GM21786 (cell line): ENCODE data around the gene MTX2.
A peak's percentile ranks its signal among the peaks of the same experiment; 100 is the strongest.
"Not testable (repeated sequence)": the region's sequence is repeated elsewhere in the genome, so short reads cannot be mapped to it uniquely, and the experiment has no call there.

Experiments used
- ATAC-seq: cut with Tn5 transposase; IDR thresholded peaks from one replicate; pipeline ENCODE4 v1.9.1; 2021; ENCODE audit not compliant: unreplicated experiment

MTX2 gene

DNA sequence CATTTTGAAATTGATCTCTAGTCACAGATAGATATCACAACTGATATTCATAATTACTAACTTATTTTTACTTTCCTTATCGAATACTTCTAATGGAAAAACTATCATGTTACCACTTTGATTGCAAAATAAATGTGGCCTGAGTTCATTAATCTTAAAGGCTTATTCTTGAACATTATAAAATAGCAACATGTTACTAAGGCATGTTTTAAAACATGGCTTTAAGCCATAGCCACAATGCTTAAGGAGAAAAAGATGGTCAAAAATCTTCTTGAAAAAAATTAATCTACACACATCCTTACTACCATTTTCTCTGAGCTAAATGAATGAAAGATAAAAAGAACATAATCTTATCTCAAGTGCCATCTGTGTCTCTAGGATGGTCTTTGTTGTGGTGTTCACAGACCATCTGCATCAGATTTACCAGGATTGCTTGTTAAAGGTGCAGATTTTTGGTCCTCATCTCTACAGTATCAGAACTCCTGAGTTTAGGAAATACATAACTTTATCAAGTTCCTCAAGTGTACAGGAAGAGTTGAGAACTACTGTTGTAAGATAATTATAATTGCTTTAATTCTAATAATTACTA, 15.3 kb downstream of the MTX2 start:
- no peak for ATAC-seq

DNA sequence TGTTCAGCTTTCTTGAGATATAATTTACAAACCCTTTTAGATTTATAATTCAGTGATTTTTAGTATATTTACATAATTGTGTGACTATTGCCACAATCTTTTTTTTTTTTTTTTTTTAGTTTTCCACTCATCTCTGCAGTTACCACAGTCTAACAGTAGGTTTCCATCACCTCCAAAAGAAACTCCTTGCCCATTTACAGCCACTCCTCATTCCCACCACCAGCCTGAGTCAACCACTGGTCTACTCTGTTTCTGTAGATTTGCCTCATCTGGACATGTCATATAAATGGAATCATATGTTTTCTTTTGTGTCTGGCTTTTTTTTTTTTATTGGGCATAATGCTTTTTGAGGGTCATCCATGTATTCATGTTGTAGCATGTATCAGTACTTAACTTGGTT, 16.1 kb downstream of the MTX2 start:
- ATAC-seq, result no peak

DNA sequence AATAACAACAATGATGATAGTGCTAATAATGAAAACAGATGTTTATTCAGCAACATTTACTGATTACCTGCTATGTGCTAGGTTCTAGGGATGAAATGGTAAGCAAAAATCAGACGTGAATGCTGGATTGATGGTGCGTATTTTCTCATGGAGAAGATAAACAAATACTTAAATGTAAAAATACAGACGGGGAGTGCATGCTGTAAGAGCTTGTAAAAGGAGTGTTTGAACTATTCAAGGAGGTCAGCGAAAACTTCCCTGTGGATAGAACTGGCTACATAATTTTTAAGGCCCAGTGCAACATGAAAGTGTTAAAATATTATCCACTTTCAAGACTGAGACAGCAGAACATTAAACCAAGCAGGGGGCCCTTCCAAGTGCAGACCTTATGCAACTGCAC, 22.1 kb downstream of the MTX2 start:
- no peak for ATAC-seq

DNA sequence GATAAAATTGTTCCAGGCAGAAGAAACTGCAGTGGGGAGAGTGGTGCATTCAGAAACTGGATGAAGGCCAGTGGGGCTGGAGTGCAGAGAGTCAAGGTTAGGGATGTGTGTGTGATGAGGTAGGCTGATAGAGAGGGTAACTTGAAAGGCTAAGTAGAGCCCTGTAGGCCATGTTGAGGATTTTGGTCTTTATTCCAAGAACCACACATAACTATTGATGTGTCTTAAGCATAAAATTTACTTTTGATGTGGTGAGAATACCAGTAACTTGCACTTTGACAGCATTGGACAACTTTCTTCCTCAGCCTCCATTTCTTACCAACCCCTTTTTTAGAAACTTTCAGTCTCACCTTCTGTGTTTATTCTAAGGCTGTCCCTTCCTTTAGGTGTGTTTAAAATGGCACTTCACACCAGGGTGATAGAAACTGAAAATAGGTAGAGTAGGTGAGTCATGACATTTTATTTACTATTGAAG, 22.6 kb downstream of the MTX2 start:
- peak; percentile 89 for ATAC-seq

DNA sequence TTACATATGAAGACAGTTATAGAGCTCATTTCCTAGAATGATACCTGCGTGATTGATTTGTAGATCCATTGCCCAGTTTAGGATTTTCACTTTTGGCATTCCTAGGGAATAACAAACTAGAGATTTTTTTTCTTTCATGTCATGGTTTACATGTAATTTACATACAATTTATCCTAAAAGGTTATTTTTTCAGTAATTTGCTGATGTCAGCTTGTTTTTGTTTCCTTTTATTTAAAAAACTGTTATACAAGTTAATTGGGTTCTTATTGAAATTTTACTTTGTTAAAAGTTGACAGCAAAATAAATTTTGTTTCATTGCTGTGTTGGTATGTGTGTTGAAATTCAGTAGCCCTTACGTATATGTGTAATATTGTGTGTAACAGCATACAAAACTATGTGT, 23.4 kb downstream of the MTX2 start:
- no peak for ATAC-seq

DNA sequence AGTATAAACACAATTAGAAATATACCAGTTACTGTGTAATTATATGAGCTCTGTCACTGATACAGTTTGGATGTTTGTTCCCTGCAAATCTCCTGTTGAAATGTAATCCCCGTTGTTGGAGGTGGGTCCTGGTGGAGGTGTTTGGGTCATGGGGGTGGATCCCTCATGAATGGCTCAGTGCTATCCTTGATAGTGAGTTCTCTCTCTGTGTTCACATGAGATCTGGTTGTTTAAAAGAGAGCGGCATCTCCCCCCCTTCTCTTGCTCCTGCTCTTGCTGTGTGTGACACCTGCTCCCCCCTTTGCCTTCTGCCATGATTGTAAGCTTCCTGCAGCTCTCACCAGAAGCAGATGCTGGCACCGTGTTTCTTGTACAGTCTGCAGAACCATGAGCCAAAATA, 24.1 kb downstream of the MTX2 start:
- no peak for ATAC-seq

- ATAC-seq, result no peak
Observed at GRCh38 chr2:176297067-176297466, 27.8 kb downstream of the MTX2 start.

DNA sequence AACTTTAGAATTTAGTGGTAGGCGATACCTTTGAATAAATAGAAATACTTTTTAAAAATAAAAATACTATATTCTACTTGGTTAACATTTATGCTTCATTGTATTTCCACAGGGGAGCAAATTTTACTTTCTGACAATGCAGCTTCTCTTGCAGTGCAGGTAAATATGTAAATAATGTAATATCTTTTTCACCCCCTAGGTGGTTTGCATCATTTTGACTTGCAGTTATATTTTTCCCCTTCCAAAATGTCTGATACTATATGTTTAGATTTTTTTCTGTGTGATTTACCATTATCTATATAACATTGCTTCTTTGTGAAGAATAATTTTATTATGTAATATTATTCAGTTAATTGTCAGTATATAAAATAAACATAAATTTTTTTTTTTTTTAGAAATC, 28.5 kb downstream of the MTX2 start:
- ATAC-seq, result no peak

DNA sequence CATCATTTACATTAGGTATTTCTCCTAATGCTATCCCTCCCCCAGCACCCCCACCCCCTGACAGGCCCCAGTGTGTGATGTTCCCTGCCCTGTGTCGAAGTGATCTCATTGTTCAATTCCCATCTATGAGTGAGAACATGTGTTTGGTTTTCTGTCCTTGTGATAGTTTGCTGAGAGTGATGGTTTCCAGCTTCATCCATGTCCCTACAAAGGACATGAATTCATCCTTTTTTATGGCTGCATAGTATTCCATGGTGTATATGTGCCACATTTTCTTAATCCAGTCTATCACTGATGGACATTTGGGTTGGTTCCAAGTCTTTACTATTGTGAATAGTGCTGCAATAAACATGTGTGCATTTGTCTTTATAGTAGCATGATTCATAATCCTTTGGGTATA, 36.8 kb downstream of the MTX2 start:
- ATAC-seq, result not testable (repeated sequence)

DNA sequence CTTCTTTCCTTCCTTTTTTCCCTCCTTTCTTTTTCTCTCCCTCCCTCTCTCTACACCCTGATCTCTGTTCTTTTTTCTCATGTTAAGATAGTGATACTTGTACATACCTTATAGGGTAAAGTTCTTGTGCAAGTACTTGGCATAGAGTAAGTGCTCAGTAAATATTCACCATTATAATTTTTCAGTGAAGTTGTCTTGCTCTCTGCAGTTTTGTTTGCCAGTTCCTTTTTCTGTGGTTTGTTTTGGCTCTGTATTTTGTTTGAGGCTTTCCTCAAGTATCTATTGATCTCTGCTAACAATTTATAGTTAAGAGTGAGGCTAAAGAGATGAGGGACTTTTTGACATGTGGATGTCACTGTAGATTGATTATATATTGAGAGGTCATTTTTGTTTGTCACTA, 48.0 kb downstream of the MTX2 start:
- ATAC-seq, result no peak

- no peak for ATAC-seq
Observed at GRCh38 chr2:176317623-176318065, 48.4 kb downstream of the MTX2 start.

DNA sequence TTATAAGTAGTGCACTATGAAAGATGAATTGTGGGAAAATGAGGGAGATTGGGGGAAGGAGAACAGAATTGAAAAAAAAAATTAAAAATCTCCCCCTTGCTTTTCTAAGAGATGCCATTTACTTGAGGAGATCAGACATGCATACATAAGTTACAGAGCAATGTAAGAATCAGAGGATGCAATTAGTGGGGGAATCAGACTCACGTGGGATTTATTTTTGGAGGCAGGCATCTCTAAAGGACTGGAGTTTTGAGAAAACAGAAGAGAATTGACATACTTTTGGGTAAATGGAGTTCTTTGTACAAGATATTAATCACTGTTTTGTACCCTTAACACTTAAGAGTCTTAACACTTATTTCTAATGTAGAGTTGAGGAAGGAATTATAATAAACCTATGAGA, 52.7 kb downstream of the MTX2 start:
- no peak for ATAC-seq

DNA sequence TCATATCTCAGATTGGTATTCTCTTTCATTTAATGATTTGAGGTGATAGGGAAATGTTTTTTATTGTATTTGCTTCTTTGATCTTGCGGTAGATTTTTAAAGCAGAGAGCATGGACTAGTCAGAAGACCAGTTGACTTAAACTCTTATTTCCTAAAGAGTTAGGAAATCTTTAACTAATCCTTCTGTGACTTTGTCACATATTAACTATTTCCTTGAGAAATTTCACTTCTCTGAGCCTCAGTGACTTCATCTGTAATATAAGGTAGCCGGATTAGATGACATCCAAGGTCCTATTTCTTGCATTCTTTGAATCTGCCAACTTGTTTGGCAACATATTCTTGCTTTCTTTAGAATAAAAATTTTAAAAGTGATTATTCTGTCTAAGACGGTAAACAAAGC, 55.6 kb downstream of the MTX2 start:
- no peak for ATAC-seq

DNA sequence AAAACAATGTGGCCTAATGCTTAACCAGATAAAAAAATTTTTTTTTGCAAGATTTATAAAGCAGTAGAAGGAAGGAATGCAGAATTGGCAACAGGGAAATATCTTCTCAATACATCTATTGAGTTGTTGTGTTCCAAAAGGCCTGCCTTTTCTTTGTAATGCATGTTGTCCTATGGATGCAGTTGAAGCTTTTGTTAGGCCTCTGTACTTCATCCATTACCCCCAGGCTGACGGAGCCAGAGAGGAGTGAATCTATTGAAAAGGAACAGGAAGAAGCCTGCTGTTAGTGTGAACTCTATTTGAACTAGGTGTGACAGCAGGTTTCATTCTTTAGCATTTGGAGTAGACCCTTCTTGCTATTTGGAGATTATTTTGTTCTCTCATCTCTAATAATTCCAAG, 56.5 kb downstream of the MTX2 start:
- no peak for ATAC-seq

GRCh38 chr2:176328149-176328548, 58.9 kb downstream of the MTX2 start:
- ATAC-seq, result no peak

DNA sequence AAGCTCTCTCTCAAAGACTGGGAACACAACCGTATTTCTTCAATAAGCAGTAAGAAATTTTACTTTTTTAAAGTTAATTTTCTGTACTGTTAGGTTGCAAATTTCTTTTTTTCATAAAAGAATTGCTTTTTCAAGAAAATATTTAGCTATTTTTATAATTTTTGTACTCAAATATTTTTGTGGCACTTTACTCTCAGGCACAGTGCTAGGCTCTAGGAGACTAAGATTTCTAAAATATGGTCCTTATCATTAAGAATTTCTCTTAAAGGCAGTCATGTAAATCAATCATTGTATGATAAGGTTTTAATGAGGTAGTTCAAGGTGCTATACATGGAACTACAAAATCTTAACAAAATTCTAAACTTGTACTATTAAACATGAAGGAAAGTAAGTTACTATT, 61.4 kb downstream of the MTX2 start:
- ATAC-seq, result no peak

- no peak for ATAC-seq
Observed at GRCh38 chr2:176331646-176332045, 62.4 kb downstream of the MTX2 start.

DNA sequence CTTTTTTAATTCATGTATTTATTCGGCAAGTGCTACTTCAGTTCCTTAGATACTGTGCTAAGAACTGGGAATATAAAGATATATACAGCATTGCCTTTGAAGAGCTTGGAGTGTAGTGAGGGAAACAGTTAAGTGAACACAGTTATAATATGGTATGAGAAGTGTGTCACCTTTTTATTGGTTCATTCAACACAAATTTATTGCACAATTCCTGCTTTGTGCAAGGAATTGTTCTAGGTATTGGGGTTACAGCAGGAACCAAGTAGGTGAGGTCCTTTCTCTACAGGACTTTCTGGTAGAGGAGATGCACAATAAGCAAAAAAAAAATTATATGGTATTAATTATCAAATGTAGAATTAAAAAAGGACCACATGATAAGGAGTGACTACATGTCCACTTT, 65.5 kb downstream of the MTX2 start:
- ATAC-seq, result no peak

DNA sequence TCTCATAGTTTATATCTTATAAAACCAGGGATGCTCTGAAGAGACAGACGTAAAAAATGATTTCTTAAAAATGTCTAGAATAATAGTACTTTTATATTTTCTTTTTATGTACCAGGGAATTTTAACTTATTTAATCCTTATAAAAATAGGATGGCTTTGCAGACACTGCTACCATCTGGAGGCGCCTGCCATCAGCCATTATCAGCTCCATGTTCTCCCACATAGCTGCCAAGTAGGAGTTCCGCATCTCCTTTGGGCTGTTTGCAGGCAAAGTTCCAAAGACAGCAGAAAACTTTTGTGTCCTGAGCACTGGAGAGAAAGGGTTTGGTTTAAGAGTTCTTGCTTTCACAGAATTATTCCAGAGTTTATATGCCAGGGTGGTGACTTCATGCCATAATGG, 69.2 kb downstream of the MTX2 start:
- ATAC-seq, result no peak

GRCh38 chr2:176339208-176339607, 70.0 kb downstream of the MTX2 start:
- ATAC-seq, result no peak

DNA sequence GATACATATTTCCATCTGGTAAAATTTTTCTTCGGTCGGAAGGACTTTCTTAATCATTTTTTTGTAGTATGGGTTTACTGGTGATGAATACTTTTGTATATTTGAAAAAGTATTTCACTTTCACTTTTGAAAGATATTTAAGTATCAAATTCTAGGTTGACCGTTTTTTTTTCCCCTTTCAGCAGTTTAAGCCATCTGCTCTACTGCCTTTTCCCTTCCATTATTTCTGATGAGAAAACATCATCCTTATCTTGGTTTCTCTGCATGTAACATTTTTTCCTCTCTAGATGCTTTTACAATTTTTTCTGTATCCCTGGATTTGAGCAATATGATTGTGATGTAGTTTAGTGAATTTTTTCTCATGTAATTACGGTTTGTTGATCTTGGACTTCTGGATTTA, 87.0 kb downstream of the MTX2 start:
- no peak for ATAC-seq

- ATAC-seq, result no peak
Observed at GRCh38 chr2:176364273-176364977, 95.2 kb downstream of the MTX2 start.

DNA sequence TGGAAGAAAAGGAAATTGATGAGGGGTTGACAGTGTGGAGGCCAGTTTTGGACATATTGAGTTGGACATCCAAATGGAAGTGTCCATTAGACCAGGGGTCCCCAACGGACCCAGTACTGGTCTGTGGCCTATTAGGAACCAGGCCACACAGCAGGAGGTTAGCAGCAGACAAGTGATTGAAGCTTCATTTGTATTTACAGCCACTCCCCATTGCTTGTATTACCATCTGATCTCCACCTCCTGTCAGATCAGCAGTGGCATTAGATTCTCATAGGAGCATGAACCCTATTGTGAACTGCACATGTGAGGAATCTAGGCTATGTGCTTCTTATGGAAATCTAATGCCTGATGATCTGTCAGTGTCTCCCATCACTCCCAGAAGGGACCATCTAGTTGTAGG, 99.1 kb downstream of the MTX2 start:
- ATAC-seq, result no peak
